Coronary artery (tissue), 2 donors: ENCODE results near the gene IQCH.

Source experiments
- DNase-seq: peaks from one replicate; pipeline ENCODE4 v3.0.0-alpha.2; 2017; ENCODE audit warnings: low spot score
- H3K27ac ChIP-seq, 2 donors: fragments of 200-600 bp; sonication (generic); one replicate each; pipeline ENCODE4 v1.5.1; 2016 to 2019
- H3K4me3 ChIP-seq: fragments of 200-600 bp; sonication (generic); 2 replicates; pipeline ENCODE4 v1.5.1; 2016; ENCODE audit warnings: mild to moderate bottlenecking, moderate library complexity
- CTCF ChIP-seq: fragments of 200-600 bp; sonication (generic); IDR thresholded peaks from one replicate; pipeline ENCODE4 v1.5.1; 2019; ENCODE audit warnings: antibody characterized with exemption

The IQCH gene

GRCh38 chr15:67228286-67228685 is 26.3 kb upstream of the IQCH start:
- TF ChIP-seq CTCF = no peak
- H3K4me3 ChIP-seq = no peak overlapping the region
- DNase-seq = no peak
- no peak overlapping the region for H3K27ac ChIP-seq

- H3K4me3 ChIP-seq = no peak overlapping the region
- TF ChIP-seq CTCF = no peak
- DNase-seq = no peak
Measured at GRCh38 chr15:67230504-67230903, 24.1 kb upstream of the IQCH start.

GRCh38 chr15:67232591-67232990 is 22.0 kb upstream of the IQCH start:
- Histone ChIP-seq H3K4me3 (no peak overlapping the region), H3K27ac (no peak overlapping the region)
- TF ChIP-seq CTCF = no peak
- no peak for DNase-seq

More at GRCh38 chr15:67230504-67230903, 24.1 kb upstream of the IQCH start:
- no peak overlapping the region for H3K27ac ChIP-seq

- Histone ChIP-seq H3K4me3 (no peak overlapping the region), H3K27ac (no peak overlapping the region)
- TF ChIP-seq CTCF = no peak
- DNase-seq = no peak
Measured at GRCh38 chr15:67240235-67241131, 14.1 kb upstream of the IQCH start.

- no peak overlapping the region for H3K4me3 ChIP-seq
- no peak for TF ChIP-seq CTCF
Measured at GRCh38 chr15:67241132-67241855, 13.3 kb upstream of the IQCH start.

GRCh38 chr15:67242708-67243111 is 11.9 kb upstream of the IQCH start:
- DNase-seq = no peak
- no peak overlapping the region for H3K27ac ChIP-seq
- TF ChIP-seq CTCF = no peak
- no peak overlapping the region for H3K4me3 ChIP-seq

More at GRCh38 chr15:67241132-67241855, 13.3 kb upstream of the IQCH start:
- H3K27ac ChIP-seq = no peak overlapping the region
- no peak for DNase-seq
